Panc1 (cell line): ENCODE data around the gene FDXACB1. TPM values are rescaled to one million over a fixed set of nuclear protein-coding genes. Genes with fewer than 3 reads are reported as not detected.

Experiments used
- ATAC-seq: fragments of 200-7000 bp; cut with Tn5 transposase; 2 replicates; pipeline ENCODE4 v1.9.1; 2020; ENCODE audit warnings: mild to moderate bottlenecking, moderate library complexity
- BruUV-seq: library from RNA; stranded (reverse); fragments of 400-500 nt; replicated peaks from 2 replicates; lab custom pipeline; 2021; lab: Mats Ljungman, UMichigan
- CTCF ChIA-PET: fragments of 300-600 bp; sonication (Branson Sonifier 250); formaldehyde crosslinking; loops from one replicate; lab custom pipeline; 2022; ENCODE audit warnings: antibody characterized with exemption; lab: Charles Lee
- POLR2A ChIA-PET: fragments of 300-600 bp; sonication (Branson Sonifier 250); formaldehyde crosslinking; loops from one replicate; lab custom pipeline; 2022; ENCODE audit warnings: antibody characterized with exemption; lab: Charles Lee
- DNase-seq: peaks from one replicate; pipeline ENCODE4 v3.0.0-alpha.2; 2010; ENCODE audit warnings: low read depth, low spot score
- H3K27ac ChIP-seq: 2 replicates; pipeline ENCODE4 v1.5.1; 2011; ENCODE audit warnings: mild to moderate bottlenecking, low read length, inconsistent platforms
- H3K27me3 ChIP-seq: fragments of 200-500 bp; sonication (Bioruptor generic); 2 replicates; pipeline ENCODE4 v1.6.0; 2014; ENCODE audit warnings: low read length, inconsistent platforms; ENCODE audit not compliant: control insufficient read depth, insufficient read depth
- H3K36me3 ChIP-seq: fragments of 200-500 bp; sonication (Bioruptor generic); 2 replicates; pipeline ENCODE4 v1.5.1; 2014; ENCODE audit warnings: inconsistent platforms, mild to moderate bottlenecking, low read length, moderate library complexity; ENCODE audit not compliant: control insufficient read depth, insufficient read depth
- H3K4me1 ChIP-seq: 2 replicates; pipeline ENCODE4 v1.5.1; 2011; ENCODE audit warnings: inconsistent platforms, mild to moderate bottlenecking, low read length, moderate library complexity; ENCODE audit not compliant: control insufficient read depth, insufficient read depth
- H3K4me3 ChIP-seq, 2 experiments: 2 replicates each; pipeline ENCODE4 v1.5.1; 2011 to 2012; ENCODE audit warnings: low read depth in 2 of 2, low read length in 2 of 2, mild to moderate bottlenecking in 2 of 2, inconsistent platforms in 1 of 2, moderate library complexity in 1 of 2
- H3K9me3 ChIP-seq: fragments of 200-500 bp; sonication (Bioruptor generic); 2 replicates; pipeline ENCODE4 v1.5.1; 2014; ENCODE audit warnings: low read depth, mild to moderate bottlenecking, inconsistent platforms, low read length, moderate library complexity; ENCODE audit not compliant: control insufficient read depth, insufficient read depth
- CTCF ChIP-seq: fragments of 450-650 bp; IDR thresholded peaks from 2 replicates; pipeline ENCODE4 v1.5.1; 2017; ENCODE audit warnings: mild to moderate bottlenecking
- POLR2AphosphoS5 ChIP-seq: IDR thresholded peaks from 2 replicates; pipeline ENCODE4 v1.6.1; 2012; ENCODE audit warnings: mild to moderate bottlenecking, low read depth, low read length, moderate library complexity
- SIN3A ChIP-seq: IDR thresholded peaks from 2 replicates; pipeline ENCODE4 v1.6.1; 2012; ENCODE audit warnings: low read depth, mild to moderate bottlenecking, low read length, moderate library complexity, borderline replicate concordance; ENCODE audit not compliant: insufficient read depth
- TCF7L2 ChIP-seq: IDR thresholded peaks from 2 replicates; pipeline ENCODE4 v1.6.1; 2011; ENCODE audit warnings: mild to moderate bottlenecking, low read depth, low read length, inconsistent platforms
- in situ Hi-C: cut with HindIII; loops from 2 replicates; pipeline ENCODE4 v1.10.0; 2016; ENCODE audit warnings: low sequenced_read_pairs, low pct_unique_long_range_greater_than_20kb
- intact Hi-C: fragments of 100-400 bp; cut with micrococcal nuclease; formaldehyde crosslinking; loops from one replicate; pipeline ENCODE4 v1.10.0; 2022; ENCODE audit not compliant: unreplicated experiment
- total RNA-seq: library from RNA; stranded (reverse); gene quantifications from one replicate; pipeline ENCODE4 v1.2.1, GENCODE V29; 2021; ENCODE audit not compliant: unreplicated experiment
- TF ChIP-seq, protein P1 (sequence below), 2 experiments: IDR thresholded peaks; 2 replicates each; pipeline ENCODE4 v1.6.1; 2011 to 2012; ENCODE audit warnings: low read depth in 2 of 2, control low read depth in 1 of 2, low read length in 1 of 2, mild to moderate bottlenecking in 1 of 2, moderate library complexity in 1 of 2; ENCODE audit not compliant: insufficient read depth in 1 of 2

The FDXACB1 gene
- total RNA-seq, 1 experiment from 2014 or later = 4.1 TPM

- Histone ChIP-seq H3K36me3 (no peaks in the 10 kb centered on the region; the same call in 1 of the 2 replicates), H3K27me3 (no peaks in the 10 kb centered on the region), H3K4me3 (no peak overlapping the region), H3K4me1 (no peaks in the 10 kb centered on the region), H3K9me3 (no peaks in the 10 kb centered on the region), H3K27ac (no peak overlapping the region)
- in situ Hi-C loops = no loop called here
- ChIA-PET CTCF (no interaction called here), POLR2A (no interaction called here)
- DNase-seq (no peak), ATAC-seq (no peak)
- intact Hi-C loops = no loop called here
- no peak for TF ChIP-seq TCF7L2
- TF ChIP-seq POLR2AphosphoS5 = no peak
- TF ChIP-seq SIN3A = no peak
- TF ChIP-seq, protein P1, sequence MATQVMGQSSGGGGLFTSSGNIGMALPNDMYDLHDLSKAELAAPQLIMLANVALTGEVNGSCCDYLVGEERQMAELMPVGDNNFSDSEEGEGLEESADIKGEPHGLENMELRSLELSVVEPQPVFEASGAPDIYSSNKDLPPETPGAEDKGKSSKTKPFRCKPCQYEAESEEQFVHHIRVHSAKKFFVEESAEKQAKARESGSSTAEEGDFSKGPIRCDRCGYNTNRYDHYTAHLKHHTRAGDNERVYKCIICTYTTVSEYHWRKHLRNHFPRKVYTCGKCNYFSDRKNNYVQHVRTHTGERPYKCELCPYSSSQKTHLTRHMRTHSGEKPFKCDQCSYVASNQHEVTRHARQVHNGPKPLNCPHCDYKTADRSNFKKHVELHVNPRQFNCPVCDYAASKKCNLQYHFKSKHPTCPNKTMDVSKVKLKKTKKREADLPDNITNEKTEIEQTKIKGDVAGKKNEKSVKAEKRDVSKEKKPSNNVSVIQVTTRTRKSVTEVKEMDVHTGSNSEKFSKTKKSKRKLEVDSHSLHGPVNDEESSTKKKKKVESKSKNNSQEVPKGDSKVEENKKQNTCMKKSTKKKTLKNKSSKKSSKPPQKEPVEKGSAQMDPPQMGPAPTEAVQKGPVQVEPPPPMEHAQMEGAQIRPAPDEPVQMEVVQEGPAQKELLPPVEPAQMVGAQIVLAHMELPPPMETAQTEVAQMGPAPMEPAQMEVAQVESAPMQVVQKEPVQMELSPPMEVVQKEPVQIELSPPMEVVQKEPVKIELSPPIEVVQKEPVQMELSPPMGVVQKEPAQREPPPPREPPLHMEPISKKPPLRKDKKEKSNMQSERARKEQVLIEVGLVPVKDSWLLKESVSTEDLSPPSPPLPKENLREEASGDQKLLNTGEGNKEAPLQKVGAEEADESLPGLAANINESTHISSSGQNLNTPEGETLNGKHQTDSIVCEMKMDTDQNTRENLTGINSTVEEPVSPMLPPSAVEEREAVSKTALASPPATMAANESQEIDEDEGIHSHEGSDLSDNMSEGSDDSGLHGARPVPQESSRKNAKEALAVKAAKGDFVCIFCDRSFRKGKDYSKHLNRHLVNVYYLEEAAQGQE (IDR thresholded peaks at IDR 0.05; ENCODE audit: insufficient read depth in 1 of 2, low read depth in 2 of 2, low read length in 1 of 2) = no peak
- TF ChIP-seq CTCF = no peak
- no TSS peak for BruUV-seq
Measured at GRCh38 chr11:111836162-111836561, 42.8 kb downstream of the FDXACB1 start.

GRCh38 chr11:111835665-111836064 is 43.3 kb downstream of the FDXACB1 start:
- ChIA-PET POLR2A (no interaction called here), CTCF (no interaction called here)
- H3K36me3 ChIP-seq = no peaks in the 10 kb centered on the region; the same call in 1 of the 2 replicates
- no peak overlapping the region for H3K27ac ChIP-seq
- H3K4me1 ChIP-seq = no peaks in the 10 kb centered on the region
- TF ChIP-seq SIN3A = no peak
- no peak for TF ChIP-seq TCF7L2
- TF ChIP-seq, protein P1 (IDR thresholded peaks at IDR 0.05; ENCODE audit: insufficient read depth in 1 of 2, low read depth in 2 of 2, low read length in 1 of 2) = no peak
- no peak for TF ChIP-seq POLR2AphosphoS5
- no peak for TF ChIP-seq CTCF
- intact Hi-C loops = no loop called here
- in situ Hi-C loops = no loop called here
- H3K9me3 ChIP-seq = no peaks in the 10 kb centered on the region
- H3K4me3 ChIP-seq = no peak overlapping the region
- no peak for DNase-seq
- no peak for ATAC-seq
- no peaks in the 10 kb centered on the region for H3K27me3 ChIP-seq
- no TSS peak for BruUV-seq
